HepG2 (cell line): Measurements from ENCODE around the gene POMT2. TPM values are rescaled to one million over a fixed set of nuclear protein-coding genes. Genes with fewer than 3 reads are reported as not detected.

Experiments
- ATAC-seq: fragments of 200-7000 bp; cut with Tn5 transposase; 3 replicates; pipeline ENCODE4 v1.9.1; 2020; ENCODE audit warnings: mild to moderate bottlenecking, moderate library complexity
- BruUV-seq: library from RNA; stranded (reverse); fragments of 400-500 nt; replicated peaks from 2 replicates; lab custom pipeline; 2021; lab: Mats Ljungman, UMichigan
- CTCF ChIA-PET: fragments of 300-600 bp; formaldehyde crosslinking; extraction: SDS; loops from one replicate; lab custom pipeline; 2021; ENCODE audit warnings: low total read pairs, inconsistent platforms, low intra/inter-chr PET ratio; lab: Yijun Ruan, JAX
- POLR2A ChIA-PET: fragments of 350-600 bp; sonication (Branson Sonifier 250); formaldehyde crosslinking; loops from one replicate; lab custom pipeline; 2020; ENCODE audit warnings: antibody characterized with exemption, inconsistent platforms; lab: Yijun Ruan, JAX
- DNase-seq: peaks from one replicate; pipeline ENCODE4 v3.0.0-alpha.2; 2015; ENCODE audit warnings: low spot score
- FAIRE-seq: peaks from 3 replicates; lab custom pipeline; 2011; peaks lifted over from hg19 to GRCh38; lab: Jason Lieb, UNC
- H2AFZ ChIP-seq: one replicate; pipeline ENCODE4 v1.6.1; 2011; ENCODE audit warnings: low read length, inconsistent platforms
- H3K27ac ChIP-seq: fragments of 300-600 bp; 3 replicates; pipeline ENCODE4 v1.8.0; 2011; ENCODE audit warnings: mixed run types, mild to moderate bottlenecking, mixed read lengths, low read length, inconsistent platforms; ENCODE audit not compliant: insufficient read depth; ENCODE audit errors: extremely low read length
- H3K27me3 ChIP-seq, 2 experiments: fragments of 200-600 bp in 1 of 2; 2 replicates in 1 of 2; 3 replicates in 1 of 2; pipeline versions ENCODE4 v1.6.0 to v1.8.0; 2011; ENCODE audit warnings: low read length in 2 of 2, mild to moderate bottlenecking in 2 of 2, moderate library complexity in 2 of 2, inconsistent platforms in 1 of 2; ENCODE audit not compliant: insufficient read depth in 2 of 2, control insufficient read depth in 1 of 2
- H3K36me3 ChIP-seq, 2 experiments: fragments of 200-600 bp in 1 of 2; replicated peaks in 1 of 2; 2 replicates in 1 of 2; 3 replicates in 1 of 2; pipeline versions ENCODE4 v1.5.1 to v1.8.0; 2011; ENCODE audit warnings: low read length in 2 of 2, inconsistent platforms in 1 of 2; ENCODE audit not compliant: insufficient read depth in 2 of 2, control insufficient read depth in 1 of 2
- H3K4me1 ChIP-seq: 2 replicates; pipeline ENCODE4 v1.5.1; 2012; ENCODE audit warnings: low read length, inconsistent platforms; ENCODE audit not compliant: insufficient read depth
- H3K4me2 ChIP-seq: 2 replicates; pipeline ENCODE4 v1.6.0; 2011; ENCODE audit warnings: low read depth, low read length, inconsistent platforms
- H3K4me3 ChIP-seq, 3 experiments: fragments of 200-600 bp in 1 of 3; sonication (generic), shearing (Covaris generic) in 1 of 3; replicated peaks in 1 of 3; 2 replicates each; pipeline ENCODE4 v1.5.1; 2011 to 2016; ENCODE audit warnings: low read length in 3 of 3, inconsistent platforms in 2 of 3, low read depth in 2 of 3, mild to moderate bottlenecking in 2 of 3, control low read depth in 1 of 3, mixed read lengths in 1 of 3; ENCODE audit not compliant: insufficient read depth in 1 of 3
- H3K79me2 ChIP-seq: one replicate; pipeline ENCODE4 v1.6.1; 2011; ENCODE audit warnings: low read length, inconsistent platforms; ENCODE audit not compliant: insufficient read depth
- H3K9ac ChIP-seq: 2 replicates; pipeline ENCODE4 v1.6.0; 2011; ENCODE audit warnings: mild to moderate bottlenecking, low read depth, low read length, inconsistent platforms; ENCODE audit not compliant: insufficient read depth
- H3K9me3 ChIP-seq: 2 replicates; pipeline ENCODE4 v1.5.1; 2012; ENCODE audit warnings: mild to moderate bottlenecking, low read length
- H4K20me1 ChIP-seq: 2 replicates; pipeline ENCODE4 v1.6.0; 2011; ENCODE audit warnings: inconsistent platforms, mild to moderate bottlenecking, low read length, moderate library complexity; ENCODE audit not compliant: insufficient read depth
- ARID3A ChIP-seq: IDR thresholded peaks from 2 replicates; pipeline ENCODE4 v1.6.1; 2012; ENCODE audit warnings: low read depth, low read length, improper control_type of control experiment
- ASH2L ChIP-seq: fragments of 300-600, 200-600 bp; sonication (generic); IDR thresholded peaks from 2 replicates; pipeline ENCODE4 v1.7.0; 2017; ENCODE audit warnings: low read depth, mild to moderate bottlenecking, moderate library complexity, mixed read lengths, low read length; ENCODE audit not compliant: insufficient read length
- ATF5 ChIP-seq: sonication (generic); formaldehyde crosslinking; IDR thresholded peaks from 2 replicates; pipeline ENCODE4 v1.4.0; 2020; ENCODE audit warnings: mild to moderate bottlenecking, low read depth, missing genetic modification reagents
- E2F5 ChIP-seq: sonication (generic); formaldehyde crosslinking; conservative IDR thresholded peaks from 2 replicates; pipeline ENCODE4 v1.4.0; 2020; ENCODE audit warnings: missing genetic modification reagents
- ELF1 ChIP-seq: sonication (generic); formaldehyde crosslinking; IDR thresholded peaks from 2 replicates; pipeline ENCODE4 v1.4.0; 2020; ENCODE audit warnings: missing genetic modification reagents
- KDM5B ChIP-seq: sonication (generic); formaldehyde crosslinking; IDR thresholded peaks from 2 replicates; pipeline ENCODE4 v1.4.0; 2020; ENCODE audit warnings: missing genetic modification reagents, mild to moderate bottlenecking, borderline replicate concordance
- MBNL3 ChIP-seq: fragments of 250-450 bp; sonication (Bioruptor Pico); conservative IDR thresholded peaks from 2 replicates; pipeline ENCODE4 v1.8.0; 2022; ENCODE audit warnings: mild to moderate bottlenecking, inconsistent platforms
- PHF5A ChIP-seq: IDR thresholded peaks from one replicate; pipeline ENCODE4 v1.6.1; 2018; ENCODE audit warnings: low read depth, missing genetic modification reagents; ENCODE audit not compliant: unreplicated experiment
- PTBP1 ChIP-seq: fragments of 200-400 bp; formaldehyde crosslinking; IDR thresholded peaks from 2 replicates; pipeline ENCODE4 v1.6.1; 2018; ENCODE audit warnings: low read length, low read depth; ENCODE audit not compliant: poor library complexity, severe bottlenecking
- TFE3 ChIP-seq: IDR thresholded peaks from 2 replicates; pipeline ENCODE4 v1.6.1; 2016
- ZBTB21 ChIP-seq: sonication (generic); formaldehyde crosslinking; IDR thresholded peaks from 2 replicates; pipeline ENCODE4 v1.4.0; 2020; ENCODE audit warnings: missing genetic modification reagents
- ZBTB25 ChIP-seq: IDR thresholded peaks from 2 replicates; pipeline ENCODE4 v1.6.1; 2018; ENCODE audit warnings: missing genetic modification reagents
- WGBS: methylation state at CpG from one replicate; pipeline ENCODE4 v1.1.6; 2017; ENCODE audit warnings: low lambda C conversion rate; 5-methylcytosine and 5-hydroxymethylcytosine counted together
- in situ Hi-C: cut with HindIII; loops from 2 replicates; pipeline ENCODE4 v1.10.0; 2017; ENCODE audit warnings: low pct_unique_long_range_greater_than_20kb; ENCODE audit not compliant: extremely low pct_ligation_motif_present
- intact Hi-C: fragments of 100-400 bp; cut with micrococcal nuclease; formaldehyde crosslinking; loops from one replicate; pipeline ENCODE4 v1.10.0; 2022; ENCODE audit not compliant: unreplicated experiment
- polyA plus RNA-seq, 8 experiments: library from polyadenylated mRNA; depleted of rRNA in 3 of 8; stranded (reverse) in 7 of 8; unstranded in 1 of 8; fragments of >200 nt; fragmentation: Illumina TruSeq in 4 of 8; extraction: Trizol in 4 of 8; gene quantifications; 2 replicates each; pipeline versions ENCODE4 v1.2.1 to v1.2.3, GENCODE V29; 2011 to 2016; ENCODE audit warnings: low read depth in 4 of 8, missing spikeins in 1 of 8, mixed read lengths in 1 of 8; ENCODE audit not compliant: insufficient read depth in 1 of 8
- total RNA-seq, 5 experiments: library from RNA; depleted of rRNA; stranded (reverse); fragments of >200 nt; fragmentation: Illumina TruSeq; extraction: Trizol; gene quantifications; 2 replicates each; pipeline ENCODE4 v1.2.3, GENCODE V29; 2016; ENCODE audit warnings: low read depth in 1 of 5

POMT2 gene
- total and polyA plus RNA-seq, 2 of the 13 experiments (the other 11 are each of a cell fraction or from before 2014, with no cell fraction given) = 15.3 to 15.9 TPM

- no peak for TF ChIP-seq E2F5 (CRISPR knock-in tag)
- TF ChIP-seq PTBP1 = no peak
- no peak for TF ChIP-seq ASH2L
- TF ChIP-seq ZBTB25 = no peak
- TF ChIP-seq, all 625 proteins: peak for 42
Measured at GRCh38 chr14:77303417-77304156, 17.1 kb downstream of the POMT2 start (continued).

GRCh38 chr14:77302926-77303325 lies 17.8 kb downstream of the POMT2 start:
- CTCF ChIA-PET = interaction anchor here (4.3 kb wide), 1 partner anchor 13 kb away, joined by 54 read pairs; no protein-coding TSS in a partner anchor
- BruUV-seq = no TSS peak
- WGBS = 76% methylated on average over 5 of the region's 5 CpGs
- H3K4me2 ChIP-seq = peak overlapping the region; percentile 36
- peak; percentile 90 for DNase-seq
- H3K4me3 ChIP-seq = no peak overlapping the region
- peaks cover 19 to 30% of the 10 kb centered on the region in 2 experiments for H3K36me3 ChIP-seq
- FAIRE-seq = peak; percentile 73
- in situ Hi-C loops (loop anchor here (10.0 kb wide), 2 partner anchors 112 to 242 kb away; no protein-coding TSS in a partner anchor), intact Hi-C loops (loop anchor here (1.0 kb wide), 1 partner anchor 17 kb away; the partner anchor contains the start of gene POMT2)
- POLR2A ChIA-PET = interaction anchor here (0.8 to 5.3 kb wide), 4 partner anchors 12 to 196 kb away, joined by 3 to 70 read pairs (median 20); partner anchors contain the start of genes GSTZ1, ISM2 and POMT2
- no peaks in the 10 kb centered on the region for H3K79me2 ChIP-seq
- peaks cover 56% of the 10 kb centered on the region for H3K4me1 ChIP-seq
- no peaks in the 10 kb centered on the region for H3K9me3 ChIP-seq
- H2AFZ ChIP-seq = no peak overlapping the region
- ATAC-seq = peak; percentile 91
- H3K9ac ChIP-seq = peak overlapping the region; percentile 55; the same call in 1 of the 2 replicates
- no peaks in the 10 kb centered on the region for H4K20me1 ChIP-seq
- H3K27me3 ChIP-seq = no peaks in the 10 kb centered on the region
- H3K27ac ChIP-seq = peak overlapping the region; percentile 66
- TF ChIP-seq ZBTB21 (CRISPR knock-in tag) (no peak), PHF5A (CRISPR knock-in tag) (peak; percentile 26), ELF1 (CRISPR knock-in tag) (no peak), ATF5 (CRISPR knock-in tag) (no peak), ARID3A (0 out of 2 replicates have a peak, but pooled peaks have one; percentile 34), TFE3 (CRISPR knock-in tag) (0 out of 2 replicates have a peak, but pooled peaks have one; percentile 32), MBNL3 (no peak), KDM5B (no peak)
